GOT3 (cell line): Measurements from ENCODE around the gene PORCN.
"Not testable (repeated sequence)": the region's sequence is repeated elsewhere in the genome, so short reads cannot be mapped to it uniquely, and the experiment has no call there.

Experiments
- DNase-seq: peaks from one replicate; lab custom pipeline; 2025; ENCODE audit warnings: mixed read lengths; lab: John Stamatoyannopoulos, UW

PORCN gene

GRCh38 chrX:48540480-48540879 is 31.7 kb downstream of the PORCN start:
- no peak for DNase-seq

DNA sequence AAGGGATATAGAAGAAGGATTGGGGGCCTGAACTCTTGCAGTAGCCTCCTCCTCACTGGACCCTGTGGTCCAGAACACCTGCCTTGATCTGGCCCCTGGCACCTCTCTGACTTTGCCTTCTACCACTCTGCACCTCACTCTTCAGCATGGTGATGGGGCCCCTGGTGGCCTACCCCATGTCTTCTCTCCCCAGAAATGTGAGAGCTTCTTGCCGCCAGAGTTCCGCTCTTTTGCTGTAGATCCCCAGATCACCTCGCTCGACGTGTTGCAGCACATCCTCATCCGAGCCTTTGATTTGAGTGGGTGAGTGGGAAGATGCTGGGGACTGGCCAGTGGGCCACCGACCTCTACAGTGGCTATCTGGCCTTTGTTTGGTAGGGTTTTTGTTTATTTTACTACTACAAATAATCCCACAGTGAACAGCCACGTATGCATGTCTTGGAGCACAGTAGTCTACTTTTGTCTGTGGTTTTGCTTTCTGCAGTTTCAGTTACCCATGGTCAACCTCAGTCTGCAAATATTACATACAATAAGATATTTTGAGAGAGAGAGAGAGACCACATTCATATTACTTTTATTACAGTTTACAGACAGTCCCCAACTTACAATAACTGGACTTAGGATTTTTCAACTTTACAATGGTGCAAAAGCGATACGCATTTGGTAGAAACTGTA is 32.5 kb downstream of the PORCN start:
- DNase-seq, result no peak

DNA sequence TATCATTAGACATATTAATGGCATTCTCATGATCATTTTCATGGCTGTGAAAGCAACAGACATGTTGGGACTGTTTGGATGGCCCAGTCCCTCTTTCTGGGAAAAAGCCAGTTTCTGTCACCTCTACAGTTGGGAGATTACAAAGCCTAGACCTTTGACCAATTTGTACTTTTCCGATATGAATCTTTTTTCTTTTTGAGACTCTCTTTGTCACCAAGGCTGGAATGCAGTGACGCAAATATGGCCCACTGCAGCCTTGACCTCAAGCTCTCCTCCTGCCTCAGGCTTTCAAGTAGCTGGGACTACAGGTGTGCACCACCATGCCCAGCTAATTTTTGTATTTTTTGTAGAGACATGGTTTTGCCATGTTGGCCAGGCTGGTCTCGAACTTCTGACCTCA is 40.1 kb downstream of the PORCN start:
- DNase-seq, result no peak

DNA sequence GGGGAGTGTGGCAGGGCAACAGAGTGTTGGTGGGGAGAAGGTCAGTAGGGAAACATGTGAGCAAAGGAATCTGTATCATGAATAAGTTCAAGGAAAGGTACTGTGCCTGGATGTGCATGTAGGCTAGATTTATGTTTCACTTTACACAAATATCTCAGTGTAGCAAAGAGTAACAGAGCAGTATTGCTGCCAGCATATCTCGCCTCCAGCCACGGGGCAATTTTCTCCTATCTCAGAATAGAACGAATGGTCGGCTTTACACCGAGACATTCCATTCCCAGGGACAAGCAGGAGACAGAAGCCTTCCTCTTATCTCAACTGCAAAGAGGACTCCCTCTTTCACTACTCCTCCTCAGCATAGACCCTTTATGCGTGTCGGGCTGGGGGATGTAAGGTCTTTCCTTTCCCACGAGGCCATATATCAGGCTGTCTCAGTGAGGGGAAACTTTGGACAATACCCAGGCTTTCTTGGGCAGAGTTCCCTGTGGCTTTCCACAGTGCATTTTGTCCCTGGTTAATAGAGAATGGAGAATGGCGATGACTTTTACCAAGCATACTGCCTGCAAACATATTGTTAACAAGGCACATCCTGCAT is 47.0 kb downstream of the PORCN start:
- DNase-seq, result not testable (repeated sequence)

DNA sequence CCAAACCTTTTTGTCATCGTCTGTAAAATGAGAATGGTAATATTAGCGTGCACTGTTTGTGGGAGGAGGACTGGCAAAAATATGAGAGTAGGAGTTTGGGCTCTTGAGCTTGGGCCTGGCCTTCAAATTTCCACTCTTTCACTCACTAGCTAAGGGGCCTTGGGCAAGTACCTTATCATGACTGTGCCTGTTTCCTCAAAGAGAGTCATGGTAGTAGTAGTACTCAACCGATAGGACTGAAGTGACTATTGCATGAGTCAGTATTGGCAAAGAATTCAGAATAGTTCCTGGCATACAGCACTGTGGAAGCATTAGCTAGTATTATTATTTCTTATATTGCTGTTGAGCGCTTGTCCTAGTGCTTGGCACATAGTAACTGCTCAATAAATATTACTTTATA is 49.5 kb downstream of the PORCN start:
- DNase-seq, result no peak

DNA sequence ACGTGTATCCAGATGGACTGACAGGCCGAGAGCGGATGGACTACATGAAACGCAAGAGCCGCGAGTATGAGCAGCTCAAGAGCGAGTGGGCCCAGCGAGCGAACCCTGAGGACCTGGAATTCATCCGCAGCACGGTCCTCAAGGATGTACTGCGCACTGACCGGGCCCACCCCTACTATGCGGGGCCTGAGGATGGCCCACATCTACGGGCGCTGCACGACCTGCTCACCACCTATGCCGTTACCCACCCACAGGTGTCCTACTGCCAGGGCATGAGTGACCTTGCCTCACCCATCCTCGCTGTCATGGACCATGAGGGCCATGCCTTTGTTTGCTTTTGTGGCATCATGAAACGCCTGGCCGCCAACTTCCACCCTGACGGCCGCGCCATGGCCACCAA is 50.8 kb downstream of the PORCN start:
- DNase-seq, result no peak

- no peak for DNase-seq
These were observed 51.3 kb downstream of the PORCN start for GRCh38 chrX:48560056-48560455.

DNA sequence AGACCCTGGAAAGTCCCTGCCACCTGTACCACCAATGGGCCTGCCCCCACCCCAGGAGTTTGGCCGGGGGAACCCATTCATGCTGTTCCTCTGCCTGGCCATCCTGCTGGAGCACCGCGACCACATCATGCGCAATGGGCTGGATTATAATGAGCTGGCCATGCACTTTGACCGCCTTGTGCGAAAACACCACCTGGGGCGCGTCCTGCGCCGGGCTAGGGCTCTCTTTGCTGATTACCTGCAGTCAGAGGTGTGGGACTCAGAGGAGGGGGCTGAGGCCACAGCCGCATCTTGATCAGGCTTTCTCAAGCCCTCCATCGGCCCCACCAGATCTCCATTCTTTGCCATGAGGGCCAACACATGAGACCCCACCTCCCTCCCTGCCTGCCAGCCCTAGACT is 51.9 kb downstream of the PORCN start:
- no peak for DNase-seq

DNA sequence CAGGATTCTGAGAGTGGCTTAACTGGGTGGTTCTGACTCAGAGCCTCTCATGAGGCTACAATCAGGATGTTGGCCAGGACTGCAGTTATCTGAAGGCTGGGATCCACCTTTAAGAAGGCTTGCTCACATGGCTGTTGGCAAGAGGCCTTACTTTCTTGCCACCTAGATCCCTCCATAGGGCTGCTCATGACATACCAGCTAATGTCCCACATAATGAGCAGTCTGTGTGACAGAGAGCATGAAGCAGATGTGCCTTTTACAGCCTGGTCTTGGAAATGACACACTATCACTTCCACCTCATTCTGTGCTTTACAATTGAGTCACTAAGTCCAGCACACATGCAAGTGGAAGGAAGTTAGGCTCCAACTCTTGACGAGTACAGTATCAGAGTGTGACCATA is 61.2 kb downstream of the PORCN start:
- no peak for DNase-seq
